Vagina (tissue), 2 donors: Measurements from ENCODE around the gene FCAMR.

ENCODE experiments used
- POLR2A ChIP-seq, 2 donors: fragments of 450-650 bp; IDR thresholded peaks; one replicate each; pipeline ENCODE4 v1.6.1; 2017; ENCODE audit warnings: antibody characterized with exemption in 2 of 2, mild to moderate bottlenecking in 2 of 2, moderate library complexity in 2 of 2
- TF ChIP-seq, protein P1 (sequence below), 3 experiments: fragments of 450-650 bp in 2 of 3; fragments of 200-600 bp in 1 of 3; sonication (generic) in 1 of 3; IDR thresholded peaks; one replicate each; pipeline ENCODE4 v1.5.1; 2017 to 2019; ENCODE audit warnings: antibody characterized with exemption in 3 of 3, mild to moderate bottlenecking in 2 of 3, moderate library complexity in 2 of 3

DNA sequence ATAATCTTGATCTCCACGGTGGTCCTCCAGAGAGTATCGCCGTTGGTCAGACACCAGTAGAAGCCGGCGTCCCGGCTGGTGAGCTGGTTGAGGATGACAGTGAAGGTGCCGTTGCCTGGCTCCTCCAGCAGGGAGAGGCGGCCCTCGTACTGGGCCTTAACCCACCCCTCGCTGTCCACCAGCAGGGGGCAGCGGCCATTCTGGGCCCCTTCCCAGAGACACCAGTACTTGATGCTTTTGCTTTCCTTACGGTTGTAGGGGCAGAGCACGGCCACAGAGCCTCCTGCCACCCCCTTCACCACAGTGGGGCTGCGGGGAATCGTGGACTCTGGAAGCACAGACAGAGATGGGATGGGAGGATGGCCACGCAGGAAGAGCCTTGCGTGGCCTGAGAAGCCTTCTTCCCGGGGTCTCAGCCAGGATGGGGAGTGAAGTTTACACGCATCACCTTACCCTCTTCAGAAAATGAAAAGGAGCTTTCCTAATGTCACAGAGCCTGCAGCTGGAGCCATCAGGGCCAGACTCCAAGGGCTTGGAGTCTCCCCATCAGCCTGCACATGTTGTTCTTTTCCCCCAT lies 34.7 kb downstream of the FCAMR start:
- TF ChIP-seq, protein P1, sequence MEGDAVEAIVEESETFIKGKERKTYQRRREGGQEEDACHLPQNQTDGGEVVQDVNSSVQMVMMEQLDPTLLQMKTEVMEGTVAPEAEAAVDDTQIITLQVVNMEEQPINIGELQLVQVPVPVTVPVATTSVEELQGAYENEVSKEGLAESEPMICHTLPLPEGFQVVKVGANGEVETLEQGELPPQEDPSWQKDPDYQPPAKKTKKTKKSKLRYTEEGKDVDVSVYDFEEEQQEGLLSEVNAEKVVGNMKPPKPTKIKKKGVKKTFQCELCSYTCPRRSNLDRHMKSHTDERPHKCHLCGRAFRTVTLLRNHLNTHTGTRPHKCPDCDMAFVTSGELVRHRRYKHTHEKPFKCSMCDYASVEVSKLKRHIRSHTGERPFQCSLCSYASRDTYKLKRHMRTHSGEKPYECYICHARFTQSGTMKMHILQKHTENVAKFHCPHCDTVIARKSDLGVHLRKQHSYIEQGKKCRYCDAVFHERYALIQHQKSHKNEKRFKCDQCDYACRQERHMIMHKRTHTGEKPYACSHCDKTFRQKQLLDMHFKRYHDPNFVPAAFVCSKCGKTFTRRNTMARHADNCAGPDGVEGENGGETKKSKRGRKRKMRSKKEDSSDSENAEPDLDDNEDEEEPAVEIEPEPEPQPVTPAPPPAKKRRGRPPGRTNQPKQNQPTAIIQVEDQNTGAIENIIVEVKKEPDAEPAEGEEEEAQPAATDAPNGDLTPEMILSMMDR (IDR thresholded peaks at IDR 0.05) = peak in 1 of 3 experiments; percentile 21
- no peak for TF ChIP-seq POLR2A (IDR thresholded peaks at IDR 0.05)
